Fibroblast of lung (primary cell): ENCODE results near the gene MYO1D. TPM values are rescaled to one million over a fixed set of nuclear protein-coding genes. Genes with fewer than 3 reads are reported as not detected.

Source experiments
- DNase-seq, 2 donors: peaks; one replicate each; pipeline versions ENCODE4 v3.0.0 to v3.0.0-alpha.2; 2010; ENCODE audit warnings: low read depth in 2 of 2
- H2AFZ ChIP-seq: 2 replicates; pipeline ENCODE4 v1.5.1; 2012; ENCODE audit warnings: low read length, control low read depth, inconsistent platforms
- H3K27ac ChIP-seq: 2 replicates; pipeline ENCODE4 v1.5.1; 2011; ENCODE audit warnings: low read length, control low read depth; ENCODE audit not compliant: insufficient read depth
- H3K27me3 ChIP-seq: 2 replicates; pipeline ENCODE4 v1.5.1; 2011; ENCODE audit warnings: mild to moderate bottlenecking, low read length; ENCODE audit not compliant: control insufficient read depth, insufficient read depth
- H3K36me3 ChIP-seq: 2 replicates; pipeline ENCODE4 v1.5.1; 2011; ENCODE audit warnings: low read length; ENCODE audit not compliant: control insufficient read depth, insufficient read depth
- H3K4me1 ChIP-seq: 2 replicates; pipeline ENCODE4 v1.5.1; 2011; ENCODE audit warnings: low read length; ENCODE audit not compliant: control insufficient read depth, insufficient read depth; ENCODE audit errors: extremely low read depth
- H3K4me2 ChIP-seq: 2 replicates; pipeline ENCODE4 v1.5.1; 2011; ENCODE audit warnings: low read length, control low read depth; ENCODE audit not compliant: insufficient read depth; ENCODE audit errors: extremely low read depth
- H3K4me3 ChIP-seq, 4 experiments: fragments of 200-600 bp in 1 of 4; sonication (generic) in 1 of 4; replicated peaks in 1 of 4; 2 replicates each; pipeline ENCODE4 v1.5.1; 2011 to 2016; ENCODE audit warnings: low read length in 4 of 4, low read depth in 3 of 4, mild to moderate bottlenecking in 3 of 4, control low read depth in 2 of 4, inconsistent platforms in 1 of 4, mixed read lengths in 1 of 4; ENCODE audit not compliant: insufficient read depth in 1 of 4; ENCODE audit errors: control extremely low read depth in 1 of 4
- H3K79me2 ChIP-seq: 2 replicates; pipeline ENCODE4 v1.5.1; 2012; ENCODE audit warnings: mild to moderate bottlenecking, low read length, inconsistent platforms; ENCODE audit not compliant: control insufficient read depth, insufficient read depth
- H3K9ac ChIP-seq: 2 replicates; pipeline ENCODE4 v1.5.1; 2011; ENCODE audit warnings: mild to moderate bottlenecking, low read length, control low read depth; ENCODE audit not compliant: insufficient read depth
- H3K9me3 ChIP-seq: 2 replicates; pipeline ENCODE4 v1.5.1; 2012; ENCODE audit warnings: low read depth, low read length; ENCODE audit not compliant: control insufficient read depth, insufficient read depth
- H4K20me1 ChIP-seq: 2 replicates; pipeline ENCODE4 v1.5.1; 2011; ENCODE audit warnings: low read length; ENCODE audit not compliant: control insufficient read depth, insufficient read depth; ENCODE audit errors: extremely low read depth
- EZH2 ChIP-seq: IDR thresholded peaks from 2 replicates; pipeline ENCODE4 v1.5.1; 2012; ENCODE audit warnings: low read length, control low read depth, mild to moderate bottlenecking; ENCODE audit errors: missing control alignments
- polyA plus RNA-seq, 2 donors: library from polyadenylated mRNA; depleted of rRNA in 1 of 2; stranded (reverse) in 1 of 2; unstranded in 1 of 2; fragments of >200 nt; gene quantifications; 2 replicates each; pipeline ENCODE4 v1.2.1, GENCODE V29; 2011 to 2012; ENCODE audit warnings: missing spikeins in 1 of 2
- total RNA-seq: library from RNA; depleted of rRNA; stranded (reverse); fragments of >200 nt; gene quantifications from 2 replicates; pipeline ENCODE4 v1.2.1, GENCODE V29; 2014
- TF ChIP-seq, protein P1 (sequence below), 2 donors: IDR thresholded peaks in 1 of 2; conservative IDR thresholded peaks in 1 of 2; 1 replicate in 1 of 2; 2 replicates in 1 of 2; pipeline ENCODE4 v1.5.1; 2011 to 2012; ENCODE audit warnings: low read length in 2 of 2, control low read depth in 1 of 2, inconsistent platforms in 1 of 2, low read depth in 1 of 2, mild to moderate bottlenecking in 1 of 2

MYO1D gene
- total and polyA plus RNA-seq, 2 donors (not counting 1 experiment from before 2014, with no cell fraction given), result 35.0 to 46.6 TPM

DNA sequence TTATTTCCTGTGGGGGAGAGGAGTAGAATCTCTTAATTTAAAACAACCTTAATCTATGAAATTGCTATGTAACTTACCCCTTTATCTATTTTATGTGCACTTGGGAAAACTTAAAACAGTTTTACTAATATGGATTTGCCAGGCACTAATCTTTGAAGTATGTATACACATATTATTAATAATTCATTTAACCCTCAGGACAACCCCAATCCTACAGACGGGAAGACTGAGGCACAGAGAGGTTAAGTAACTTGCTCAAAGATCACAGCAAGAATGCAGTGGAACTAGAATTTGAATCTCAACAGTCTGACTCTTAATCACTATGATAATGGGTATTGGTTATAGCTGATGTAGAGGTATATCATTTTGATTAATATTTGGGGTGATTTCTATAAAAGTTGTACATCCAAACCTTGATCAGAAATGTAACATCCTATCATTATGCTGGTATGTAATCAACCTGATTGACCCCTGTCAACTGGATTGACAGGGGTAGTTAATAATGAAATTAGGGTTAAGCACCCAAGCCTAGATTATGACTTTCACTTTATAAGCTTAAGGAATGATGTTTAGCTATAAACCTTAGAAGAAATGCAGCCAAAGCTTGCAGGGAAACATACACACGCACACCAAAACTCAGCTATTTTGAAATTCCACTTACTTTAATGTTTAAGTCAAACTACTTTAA is 1.6 kb downstream of the MYO1D start:
- Histone ChIP-seq H3K9me3 (no peaks in the 10 kb centered on the region), H3K4me3 (peak overlapping the region in 3 of 4 experiments; percentile 41 to 77 (median 74)), H3K27ac (no peak overlapping the region), H4K20me1 (no peaks in the 10 kb centered on the region), H3K9ac (no peak overlapping the region), H2AFZ (no peak overlapping the region), H3K4me1 (peaks cover 8% of the 10 kb centered on the region), H3K4me2 (peak overlapping the region; percentile 89), H3K27me3 (no peaks in the 10 kb centered on the region), H3K79me2 (no peaks in the 10 kb centered on the region), H3K36me3 (no peaks in the 10 kb centered on the region)
- no peak for DNase-seq
- TF ChIP-seq, protein P1, sequence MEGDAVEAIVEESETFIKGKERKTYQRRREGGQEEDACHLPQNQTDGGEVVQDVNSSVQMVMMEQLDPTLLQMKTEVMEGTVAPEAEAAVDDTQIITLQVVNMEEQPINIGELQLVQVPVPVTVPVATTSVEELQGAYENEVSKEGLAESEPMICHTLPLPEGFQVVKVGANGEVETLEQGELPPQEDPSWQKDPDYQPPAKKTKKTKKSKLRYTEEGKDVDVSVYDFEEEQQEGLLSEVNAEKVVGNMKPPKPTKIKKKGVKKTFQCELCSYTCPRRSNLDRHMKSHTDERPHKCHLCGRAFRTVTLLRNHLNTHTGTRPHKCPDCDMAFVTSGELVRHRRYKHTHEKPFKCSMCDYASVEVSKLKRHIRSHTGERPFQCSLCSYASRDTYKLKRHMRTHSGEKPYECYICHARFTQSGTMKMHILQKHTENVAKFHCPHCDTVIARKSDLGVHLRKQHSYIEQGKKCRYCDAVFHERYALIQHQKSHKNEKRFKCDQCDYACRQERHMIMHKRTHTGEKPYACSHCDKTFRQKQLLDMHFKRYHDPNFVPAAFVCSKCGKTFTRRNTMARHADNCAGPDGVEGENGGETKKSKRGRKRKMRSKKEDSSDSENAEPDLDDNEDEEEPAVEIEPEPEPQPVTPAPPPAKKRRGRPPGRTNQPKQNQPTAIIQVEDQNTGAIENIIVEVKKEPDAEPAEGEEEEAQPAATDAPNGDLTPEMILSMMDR (conservative IDR thresholded peaks at IDR 0.05 in 1 of 2, IDR thresholded peaks at IDR 0.05 in 1 of 2; ENCODE audit: low read depth in 1 of 2, low read length in 2 of 2), result no peak
- no peak for TF ChIP-seq EZH2

DNA sequence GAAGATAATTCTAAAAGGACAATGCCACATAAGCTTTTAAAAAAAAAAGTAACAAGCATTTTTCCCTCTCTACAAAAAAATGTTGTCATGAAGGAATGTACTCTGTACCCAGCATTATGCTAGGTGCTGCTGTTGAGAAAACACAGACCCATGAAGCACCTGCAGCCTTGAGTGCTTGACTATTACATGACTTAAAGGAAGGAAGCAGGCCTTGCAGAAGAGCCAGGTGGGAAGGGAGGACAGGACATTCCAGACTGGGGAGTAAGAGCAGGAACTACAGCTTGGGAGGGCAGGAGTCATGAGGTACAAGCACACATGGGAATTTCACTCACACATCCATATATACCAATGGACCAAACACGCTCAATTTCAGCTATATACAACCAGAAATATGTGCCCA is 3.8 kb downstream of the MYO1D start:
- H3K9ac ChIP-seq, result no peak overlapping the region
- no peaks in the 10 kb centered on the region for H3K27me3 ChIP-seq
- TF ChIP-seq, protein P1 (conservative IDR thresholded peaks at IDR 0.05 in 1 of 2, IDR thresholded peaks at IDR 0.05 in 1 of 2; ENCODE audit: low read depth in 1 of 2, low read length in 2 of 2), result no peak
- TF ChIP-seq EZH2, result no peak
- H3K4me1 ChIP-seq, result peaks cover 8% of the 10 kb centered on the region
- H3K79me2 ChIP-seq, result no peaks in the 10 kb centered on the region
- H3K27ac ChIP-seq, result no peak overlapping the region
- no peak for DNase-seq
- H3K36me3 ChIP-seq, result no peaks in the 10 kb centered on the region
- no peak overlapping the region for H2AFZ ChIP-seq
- no peaks in the 10 kb centered on the region for H3K9me3 ChIP-seq
- no peak overlapping the region for H3K4me3 ChIP-seq
- H3K4me2 ChIP-seq, result no peak overlapping the region
- no peaks in the 10 kb centered on the region for H4K20me1 ChIP-seq

DNA sequence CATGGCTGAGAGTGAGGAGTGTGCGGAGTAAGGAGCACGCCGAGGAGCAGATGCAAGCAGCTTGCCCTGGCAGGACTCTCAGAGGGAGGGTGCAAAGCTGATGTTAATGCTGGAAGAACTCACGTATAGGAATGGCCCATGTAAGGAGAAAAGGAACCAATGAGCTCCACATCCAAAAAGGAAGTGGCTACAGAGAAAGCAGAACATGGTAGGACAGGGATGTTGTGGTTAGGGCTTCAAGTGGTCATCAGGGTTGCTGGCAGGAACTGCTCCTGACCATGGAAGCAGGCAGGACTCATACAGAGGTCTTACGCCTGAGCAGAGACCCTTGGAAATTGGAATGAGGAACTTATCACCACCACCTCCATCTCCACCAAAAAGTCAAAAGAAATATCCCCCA is 5.2 kb downstream of the MYO1D start:
- no peak overlapping the region for H3K9ac ChIP-seq

More for the DNA sequence above, 5.2 kb downstream of the MYO1D start:
- no peaks in the 10 kb centered on the region for H4K20me1 ChIP-seq
- H2AFZ ChIP-seq, result no peak overlapping the region
- H3K4me1 ChIP-seq, result peaks cover 5% of the 10 kb centered on the region
- no peak overlapping the region for H3K4me2 ChIP-seq
- no peak for DNase-seq
- no peaks in the 10 kb centered on the region for H3K79me2 ChIP-seq
- no peaks in the 10 kb centered on the region for H3K27me3 ChIP-seq
- no peak overlapping the region for H3K4me3 ChIP-seq
- no peaks in the 10 kb centered on the region for H3K9me3 ChIP-seq
- TF ChIP-seq, protein P1 (conservative IDR thresholded peaks at IDR 0.05 in 1 of 2, IDR thresholded peaks at IDR 0.05 in 1 of 2; ENCODE audit: low read depth in 1 of 2, low read length in 2 of 2), result no peak
- no peak for TF ChIP-seq EZH2
- H3K36me3 ChIP-seq, result no peaks in the 10 kb centered on the region
- H3K27ac ChIP-seq, result no peak overlapping the region
